HL-60 (cell line): ENCODE results near the gene PLCB1.

ENCODE experiments used
- GABPA ChIP-seq: IDR thresholded peaks from 2 replicates; pipeline ENCODE4 v1.6.1; 2012; ENCODE audit warnings: low read depth
- POLR2AphosphoS5 ChIP-seq: IDR thresholded peaks from 2 replicates; pipeline ENCODE4 v1.6.1; 2012; ENCODE audit warnings: low read depth
- SPI1 ChIP-seq: IDR thresholded peaks from 2 replicates; pipeline ENCODE4 v1.6.1; 2012; ENCODE audit warnings: low read depth, mild to moderate bottlenecking, borderline replicate concordance
- TF ChIP-seq, protein P1 (sequence below): IDR thresholded peaks from one replicate; pipeline ENCODE4 v1.5.1; 2011; ENCODE audit warnings: low read length, control low read depth, inconsistent platforms; ENCODE audit not compliant: insufficient read depth
- TF ChIP-seq, protein P2 (sequence below): IDR thresholded peaks from 2 replicates; pipeline ENCODE4 v1.6.1; 2012; ENCODE audit warnings: low read depth; ENCODE audit not compliant: insufficient replicate concordance

DNA sequence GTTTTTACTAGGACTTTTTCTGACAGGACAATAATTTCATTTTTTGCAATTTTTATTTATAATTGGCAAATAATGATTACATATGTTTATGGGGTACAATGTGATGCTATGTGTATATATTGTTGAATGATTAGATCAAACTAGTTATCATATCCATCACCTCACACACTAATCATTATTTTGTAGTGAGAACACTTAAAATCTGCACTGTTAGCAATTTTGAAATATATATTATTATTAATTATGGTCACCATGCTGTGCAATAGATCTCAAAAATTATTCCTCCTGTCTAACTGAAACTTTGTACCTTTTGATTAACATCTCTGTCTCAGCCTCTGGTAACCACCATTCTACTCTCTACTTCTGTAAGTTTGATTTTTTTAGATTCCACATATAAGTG lies 378.7 kb downstream of the PLCB1 start:
- TF ChIP-seq, protein P1, sequence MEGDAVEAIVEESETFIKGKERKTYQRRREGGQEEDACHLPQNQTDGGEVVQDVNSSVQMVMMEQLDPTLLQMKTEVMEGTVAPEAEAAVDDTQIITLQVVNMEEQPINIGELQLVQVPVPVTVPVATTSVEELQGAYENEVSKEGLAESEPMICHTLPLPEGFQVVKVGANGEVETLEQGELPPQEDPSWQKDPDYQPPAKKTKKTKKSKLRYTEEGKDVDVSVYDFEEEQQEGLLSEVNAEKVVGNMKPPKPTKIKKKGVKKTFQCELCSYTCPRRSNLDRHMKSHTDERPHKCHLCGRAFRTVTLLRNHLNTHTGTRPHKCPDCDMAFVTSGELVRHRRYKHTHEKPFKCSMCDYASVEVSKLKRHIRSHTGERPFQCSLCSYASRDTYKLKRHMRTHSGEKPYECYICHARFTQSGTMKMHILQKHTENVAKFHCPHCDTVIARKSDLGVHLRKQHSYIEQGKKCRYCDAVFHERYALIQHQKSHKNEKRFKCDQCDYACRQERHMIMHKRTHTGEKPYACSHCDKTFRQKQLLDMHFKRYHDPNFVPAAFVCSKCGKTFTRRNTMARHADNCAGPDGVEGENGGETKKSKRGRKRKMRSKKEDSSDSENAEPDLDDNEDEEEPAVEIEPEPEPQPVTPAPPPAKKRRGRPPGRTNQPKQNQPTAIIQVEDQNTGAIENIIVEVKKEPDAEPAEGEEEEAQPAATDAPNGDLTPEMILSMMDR = no peak
- no peak for TF ChIP-seq POLR2AphosphoS5
- TF ChIP-seq, protein P2, sequence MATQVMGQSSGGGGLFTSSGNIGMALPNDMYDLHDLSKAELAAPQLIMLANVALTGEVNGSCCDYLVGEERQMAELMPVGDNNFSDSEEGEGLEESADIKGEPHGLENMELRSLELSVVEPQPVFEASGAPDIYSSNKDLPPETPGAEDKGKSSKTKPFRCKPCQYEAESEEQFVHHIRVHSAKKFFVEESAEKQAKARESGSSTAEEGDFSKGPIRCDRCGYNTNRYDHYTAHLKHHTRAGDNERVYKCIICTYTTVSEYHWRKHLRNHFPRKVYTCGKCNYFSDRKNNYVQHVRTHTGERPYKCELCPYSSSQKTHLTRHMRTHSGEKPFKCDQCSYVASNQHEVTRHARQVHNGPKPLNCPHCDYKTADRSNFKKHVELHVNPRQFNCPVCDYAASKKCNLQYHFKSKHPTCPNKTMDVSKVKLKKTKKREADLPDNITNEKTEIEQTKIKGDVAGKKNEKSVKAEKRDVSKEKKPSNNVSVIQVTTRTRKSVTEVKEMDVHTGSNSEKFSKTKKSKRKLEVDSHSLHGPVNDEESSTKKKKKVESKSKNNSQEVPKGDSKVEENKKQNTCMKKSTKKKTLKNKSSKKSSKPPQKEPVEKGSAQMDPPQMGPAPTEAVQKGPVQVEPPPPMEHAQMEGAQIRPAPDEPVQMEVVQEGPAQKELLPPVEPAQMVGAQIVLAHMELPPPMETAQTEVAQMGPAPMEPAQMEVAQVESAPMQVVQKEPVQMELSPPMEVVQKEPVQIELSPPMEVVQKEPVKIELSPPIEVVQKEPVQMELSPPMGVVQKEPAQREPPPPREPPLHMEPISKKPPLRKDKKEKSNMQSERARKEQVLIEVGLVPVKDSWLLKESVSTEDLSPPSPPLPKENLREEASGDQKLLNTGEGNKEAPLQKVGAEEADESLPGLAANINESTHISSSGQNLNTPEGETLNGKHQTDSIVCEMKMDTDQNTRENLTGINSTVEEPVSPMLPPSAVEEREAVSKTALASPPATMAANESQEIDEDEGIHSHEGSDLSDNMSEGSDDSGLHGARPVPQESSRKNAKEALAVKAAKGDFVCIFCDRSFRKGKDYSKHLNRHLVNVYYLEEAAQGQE = no peak
- TF ChIP-seq GABPA = no peak
- no peak for TF ChIP-seq SPI1
